Left forelimb (tissue), 1 donor: ENCODE results near the gene GYG2.

Experiments used
- DNase-seq: peaks from one replicate; pipeline ENCODE4 v3.0.0-alpha.2; 2018; ENCODE audit warnings: low spot score

Gene GYG2

DNA sequence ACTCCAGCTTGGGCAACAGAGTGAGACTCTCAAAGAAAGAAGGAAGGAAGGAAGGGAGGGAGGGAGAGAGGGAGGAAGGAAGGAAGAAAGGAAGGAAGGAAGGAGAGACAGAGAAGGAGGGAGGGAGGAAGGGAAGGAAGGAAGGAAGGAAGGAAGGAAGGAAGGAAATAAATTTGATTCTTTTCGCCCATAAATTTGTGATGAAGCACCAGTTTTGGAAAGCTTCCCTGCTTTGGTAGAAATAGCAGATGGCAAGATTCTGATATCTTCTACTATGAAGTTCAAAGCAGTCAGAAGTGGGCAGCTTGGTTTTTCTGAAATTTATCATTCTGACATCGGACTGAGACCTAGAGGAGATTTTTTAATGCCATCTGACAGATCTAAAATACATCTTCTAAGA lies 11.7 kb upstream of the GYG2 start:
- no peak for DNase-seq

DNA sequence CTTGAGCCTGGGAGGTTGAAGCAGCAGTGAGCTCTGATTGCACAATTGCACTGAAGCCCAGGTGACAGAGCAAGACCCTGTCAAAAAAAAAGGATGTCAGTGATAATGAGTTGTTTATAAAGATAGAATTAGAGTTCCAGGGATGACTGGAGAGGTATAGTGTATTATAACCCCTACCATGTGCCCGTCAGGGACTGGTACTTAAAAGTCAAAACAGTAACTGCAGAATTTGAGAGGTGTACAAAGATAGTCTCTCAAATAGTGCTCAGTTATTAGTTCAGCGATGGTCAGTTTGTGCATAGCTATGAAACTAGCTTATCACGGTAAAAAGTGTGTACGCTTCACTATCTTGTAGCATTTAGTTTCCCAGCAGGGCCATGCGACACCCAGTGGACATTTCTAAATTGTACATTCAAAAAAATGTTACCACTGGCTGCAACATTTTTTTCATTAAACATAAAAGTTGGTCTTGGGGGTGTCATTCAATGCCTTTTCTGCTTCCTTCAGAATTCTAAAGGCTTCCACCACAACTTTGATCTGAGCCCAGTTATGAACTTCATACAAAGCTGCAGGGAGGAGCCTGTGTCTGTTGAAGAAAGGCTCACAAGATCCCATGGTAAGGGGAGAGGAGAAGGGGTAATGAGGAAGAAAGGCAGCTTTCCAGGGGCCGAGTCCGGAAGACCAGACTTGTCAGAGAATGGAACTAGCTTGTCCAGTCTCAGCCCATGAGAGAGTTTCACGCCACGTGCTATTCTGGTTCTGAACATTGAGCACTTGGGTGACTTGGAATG lies 9.2 kb upstream of the GYG2 start:
- DNase-seq: no peak

DNA sequence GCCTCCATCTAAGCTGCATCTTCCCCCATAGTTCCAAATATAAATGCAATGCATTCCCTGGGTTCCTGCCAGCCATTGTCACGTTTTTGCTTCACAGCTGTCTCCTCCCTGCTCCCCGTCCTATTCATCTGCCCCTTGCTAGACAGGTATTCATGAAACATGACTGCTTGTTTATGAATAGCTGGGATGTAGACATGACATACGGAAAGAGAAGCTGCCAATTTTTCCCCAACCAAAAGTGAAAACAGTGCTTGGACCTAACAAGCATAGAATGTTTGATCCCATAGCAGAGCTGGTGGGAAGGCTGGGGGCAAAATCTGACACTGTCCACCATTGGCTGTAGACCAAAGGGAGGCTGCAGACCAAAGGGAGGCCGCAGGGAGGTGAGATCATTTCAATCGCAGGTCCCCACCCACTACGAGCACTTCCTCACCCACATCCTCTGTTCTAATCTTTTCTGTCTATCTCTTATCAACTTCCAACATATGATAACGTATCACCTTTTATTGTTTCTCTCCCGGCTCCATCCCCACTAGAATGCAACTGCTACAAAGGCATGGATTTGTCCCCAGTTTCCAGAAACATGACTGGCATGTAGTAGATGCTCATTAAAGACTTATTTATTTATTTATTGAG lies 8.5 kb upstream of the GYG2 start:
- no peak for DNase-seq

DNA sequence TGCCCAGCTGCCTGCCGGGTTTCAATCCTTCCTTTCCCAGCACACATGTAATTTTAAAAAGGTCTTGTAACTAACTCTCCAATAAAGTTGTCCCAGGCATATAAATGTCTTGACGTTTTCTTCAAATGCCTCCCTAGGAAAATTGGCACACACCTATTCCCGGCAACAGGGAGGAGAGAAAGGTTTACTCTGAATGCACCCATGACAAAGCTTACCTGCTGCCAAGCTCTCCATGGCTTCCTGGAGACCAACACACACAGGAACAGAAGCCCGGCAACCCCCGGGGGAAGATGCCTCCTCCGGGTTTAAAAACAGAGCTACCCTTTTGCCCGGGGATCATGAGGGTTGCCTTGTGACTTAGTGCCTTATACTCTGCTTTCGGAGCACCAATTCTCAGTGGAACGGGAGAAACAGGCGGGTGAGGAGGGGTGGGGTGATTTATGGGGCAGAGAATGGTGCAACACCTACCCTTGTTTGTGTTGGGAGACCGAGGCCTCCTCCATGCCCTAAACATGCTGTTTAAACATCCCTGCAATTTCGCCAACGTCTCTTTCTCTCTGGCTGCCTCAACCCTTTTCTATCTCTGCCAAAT lies 4.8 kb upstream of the GYG2 start:
- DNase-seq: no peak

DNA sequence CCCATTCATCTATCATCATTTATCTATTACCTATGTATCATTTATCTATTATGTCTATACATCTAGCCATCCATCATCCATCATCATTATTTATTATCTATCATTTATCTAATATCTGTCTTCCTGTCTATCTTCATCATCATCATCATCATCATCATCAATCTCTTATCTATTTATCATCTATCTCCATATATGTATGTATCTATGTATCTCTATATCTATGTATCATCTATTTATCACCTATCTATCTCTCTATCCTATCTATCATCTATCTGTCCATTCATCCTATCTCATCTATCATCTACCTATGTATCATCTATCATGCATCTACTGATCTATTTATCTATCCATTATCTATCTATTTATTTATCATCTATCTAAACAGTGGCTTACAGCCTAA lies 3.8 kb upstream of the GYG2 start:
- no peak for DNase-seq

DNA sequence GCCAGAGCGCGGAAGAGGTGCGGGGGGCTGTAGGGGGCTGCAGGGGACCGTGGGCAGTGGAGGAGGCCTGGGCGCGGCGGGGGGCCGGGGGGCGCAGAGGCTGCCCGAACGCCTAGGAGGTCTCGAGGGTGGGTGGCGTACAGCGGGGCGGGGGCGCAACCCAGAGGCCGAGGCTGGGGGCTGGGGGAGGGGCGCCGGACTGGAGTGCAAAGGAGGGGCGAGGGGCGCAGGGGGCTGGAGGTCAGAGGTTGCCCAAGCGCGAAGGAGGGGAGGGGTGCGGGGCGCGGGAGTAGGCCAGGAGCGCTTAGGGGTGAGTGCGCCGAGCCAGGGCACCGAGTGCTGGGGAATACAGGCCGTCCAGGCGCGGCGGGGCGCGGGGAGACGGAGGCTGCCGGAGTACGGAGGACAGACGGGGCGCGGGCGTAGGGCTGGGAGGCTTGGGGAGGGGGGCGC lies 255 bp downstream of the GYG2 start:
- DNase-seq: no peak

DNA sequence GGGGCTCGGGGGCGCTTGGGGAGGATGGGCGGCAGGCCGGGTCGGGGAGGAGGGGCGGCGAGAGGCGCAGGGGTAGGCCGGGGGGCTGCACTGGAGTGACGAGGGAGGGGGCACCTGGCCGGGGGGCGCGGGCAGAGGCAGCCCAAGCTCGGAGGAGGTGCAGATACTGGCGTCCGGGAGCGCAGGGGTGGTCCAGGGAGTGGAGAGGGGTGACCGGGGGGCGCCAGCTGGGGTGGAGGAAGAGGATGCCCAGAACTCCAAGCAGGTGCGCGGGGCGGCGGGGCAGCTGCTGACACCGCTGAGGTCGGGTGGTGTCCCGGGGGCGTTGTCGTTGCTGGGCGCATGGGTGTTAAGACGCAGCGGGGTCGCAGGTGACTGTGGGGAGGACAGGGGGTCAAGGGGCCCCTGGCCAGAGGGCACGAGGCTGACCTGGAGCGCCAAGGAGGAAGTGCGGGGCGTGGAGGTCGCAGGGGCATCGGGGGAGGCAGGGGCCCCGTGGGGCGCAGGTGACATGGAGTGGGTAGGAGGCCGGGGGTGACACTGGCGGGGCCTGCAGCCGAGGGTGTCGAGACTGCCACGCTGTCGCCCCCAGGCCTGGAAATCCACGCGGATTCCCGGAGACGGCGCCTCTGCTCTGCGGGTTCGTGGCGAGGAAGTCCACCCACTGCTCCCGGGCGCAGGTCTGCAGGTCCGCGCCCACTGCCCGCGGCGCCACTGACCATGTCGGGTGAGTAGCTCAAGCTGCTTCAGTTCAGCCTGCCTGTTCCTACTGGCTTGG lies 928 bp downstream of the GYG2 start:
- no peak for DNase-seq

DNA sequence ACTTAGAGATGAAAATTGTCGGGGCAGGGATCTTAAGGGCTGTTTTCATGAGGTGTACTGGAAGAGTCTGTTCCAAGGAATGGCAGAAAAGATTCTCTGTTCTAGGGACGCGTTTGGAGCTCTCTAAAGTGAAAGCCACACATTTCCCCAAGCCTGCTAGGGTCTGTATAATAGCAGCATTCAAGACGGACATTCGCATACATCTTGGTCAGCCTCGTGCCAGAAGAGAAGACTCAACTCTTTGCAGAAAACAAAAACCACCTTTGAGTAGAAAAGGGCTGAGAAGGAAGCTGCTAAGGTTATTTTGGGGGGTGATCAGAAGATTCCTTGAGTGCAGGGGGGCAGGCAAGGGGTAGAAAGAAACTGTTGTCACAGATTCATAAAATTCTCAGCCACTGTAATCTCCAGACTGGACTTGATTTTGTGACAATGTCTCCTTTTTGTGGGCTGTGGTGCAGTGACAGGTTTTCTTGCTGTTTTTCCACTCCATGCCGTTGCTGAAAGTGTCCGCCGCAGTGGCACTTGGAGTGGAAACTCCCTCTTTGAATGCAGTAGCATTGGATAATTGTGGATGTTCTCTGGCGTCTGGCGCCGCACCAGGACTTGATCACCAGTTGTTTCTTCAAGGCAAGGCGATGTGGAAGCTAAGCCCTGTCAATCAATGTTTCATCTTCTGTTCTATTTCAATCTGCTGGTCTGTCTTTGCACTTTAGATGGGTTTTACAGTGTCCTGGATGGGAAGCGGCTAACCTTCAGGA lies 2.9 kb downstream of the GYG2 start:
- DNase-seq: no peak

DNA sequence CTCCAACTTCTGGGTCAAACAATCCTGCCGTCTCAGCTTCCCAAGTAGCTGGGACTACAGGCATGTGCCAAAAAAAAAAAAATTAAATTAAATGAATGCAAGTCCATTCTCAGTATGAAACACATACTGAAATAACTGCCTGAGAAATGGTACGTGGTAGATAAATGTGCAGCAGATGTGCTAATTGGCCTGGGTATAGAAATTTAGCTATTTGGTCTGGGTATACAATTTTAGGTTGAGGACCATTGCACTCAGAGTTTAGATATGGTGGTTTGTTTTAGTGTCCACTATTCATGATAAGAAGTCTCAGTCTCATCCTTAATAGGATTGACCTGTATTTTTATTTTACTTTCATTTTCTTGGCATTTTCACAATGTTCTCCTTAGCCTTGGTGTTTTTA lies 9.2 kb downstream of the GYG2 start:
- DNase-seq: no peak

DNA sequence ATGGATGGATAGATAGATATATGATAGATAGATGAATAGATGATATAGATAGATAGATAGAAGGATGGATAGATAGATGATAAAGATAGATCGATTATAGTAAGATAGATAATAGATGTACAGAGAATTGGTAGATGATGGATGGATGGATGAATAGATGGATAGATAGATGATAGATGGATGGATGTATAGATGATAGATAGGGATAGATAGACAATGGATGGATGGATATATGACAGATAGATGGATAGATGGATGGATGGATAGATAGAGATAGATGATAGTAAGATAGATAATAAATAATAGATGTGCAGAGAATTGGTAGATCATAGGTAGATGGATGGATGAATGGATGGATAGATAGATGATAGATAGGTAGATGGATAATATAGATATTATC lies 12.2 kb downstream of the GYG2 start:
- no peak for DNase-seq

DNA sequence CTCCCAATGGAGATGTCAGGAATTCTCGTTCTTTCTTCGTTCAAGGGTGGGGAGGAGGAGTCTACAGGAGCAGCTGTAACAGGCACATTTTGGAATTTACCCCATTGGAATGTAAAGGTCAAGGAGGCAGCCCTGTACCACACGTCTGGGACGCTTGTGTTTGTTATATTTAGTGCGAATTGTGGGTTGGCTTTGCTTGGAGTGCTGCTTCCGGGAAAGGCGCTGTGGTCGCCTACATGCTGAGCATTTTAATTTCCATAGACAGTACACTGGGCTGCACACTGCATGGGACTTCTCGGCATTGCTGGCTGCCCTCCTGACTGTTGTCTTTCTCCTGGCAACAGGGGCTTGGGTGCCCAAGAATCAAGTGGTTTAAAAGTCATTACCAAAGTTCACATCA lies 12.8 kb downstream of the GYG2 start:
- DNase-seq: no peak

DNA sequence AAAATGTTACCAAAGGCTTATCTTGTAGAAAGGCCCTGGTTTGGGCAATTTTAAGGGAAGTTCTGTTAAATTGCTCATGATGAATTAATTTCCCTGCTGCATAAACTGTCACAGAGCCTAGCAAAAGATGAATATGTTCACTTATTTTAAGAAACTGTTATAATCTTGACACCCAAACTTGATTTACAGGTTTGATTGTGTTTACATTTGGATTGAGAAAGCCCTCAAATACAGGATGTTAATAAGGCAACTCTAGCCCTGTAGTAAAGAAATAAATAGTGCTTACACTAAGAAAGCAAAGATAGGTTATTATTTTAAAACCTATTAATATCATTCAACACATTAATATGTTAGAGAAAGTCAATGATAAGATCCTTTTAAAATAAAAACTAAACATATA lies 18.3 kb downstream of the GYG2 start:
- no peak for DNase-seq

DNA sequence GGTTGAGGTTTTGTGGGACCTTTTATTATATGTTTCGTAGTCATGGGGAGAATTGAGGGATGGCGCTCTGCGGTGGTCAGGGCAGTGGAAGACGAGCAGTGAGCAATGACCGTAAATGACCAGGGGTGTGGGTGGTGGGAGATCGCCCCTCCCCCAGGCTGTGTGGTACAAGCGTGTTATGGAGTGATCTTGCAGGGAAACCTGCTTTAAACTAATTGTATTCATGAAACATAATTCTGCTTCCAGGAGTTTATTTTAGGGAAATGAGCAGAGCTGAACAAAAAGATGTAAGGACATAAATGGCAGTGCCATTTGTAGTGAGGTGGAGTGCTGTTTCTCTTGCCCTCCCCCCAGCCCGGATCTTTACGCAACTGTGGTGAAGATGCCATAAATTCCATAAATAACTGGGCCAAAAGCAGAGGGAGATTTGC lies 20.2 kb downstream of the GYG2 start:
- DNase-seq: no peak

DNA sequence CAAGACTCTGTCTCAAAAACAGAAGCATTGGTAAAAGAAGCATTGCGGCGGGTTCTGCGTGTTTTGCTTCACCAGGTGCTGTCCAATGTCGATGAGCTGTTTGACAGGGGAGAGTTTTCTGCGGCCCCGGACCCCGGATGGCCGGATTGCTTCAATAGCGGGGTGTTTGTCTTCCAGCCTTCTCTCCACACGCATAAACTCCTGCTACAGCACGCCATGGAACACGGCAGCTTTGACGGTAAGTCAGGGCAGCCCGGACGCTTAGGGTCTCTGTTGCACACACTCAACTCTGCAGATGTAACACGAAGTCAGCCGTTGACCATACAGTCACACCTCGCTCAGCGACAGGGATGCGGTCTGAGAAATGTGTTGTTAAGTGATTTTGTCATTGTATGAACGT lies 26.2 kb downstream of the GYG2 start:
- no peak for DNase-seq

DNA sequence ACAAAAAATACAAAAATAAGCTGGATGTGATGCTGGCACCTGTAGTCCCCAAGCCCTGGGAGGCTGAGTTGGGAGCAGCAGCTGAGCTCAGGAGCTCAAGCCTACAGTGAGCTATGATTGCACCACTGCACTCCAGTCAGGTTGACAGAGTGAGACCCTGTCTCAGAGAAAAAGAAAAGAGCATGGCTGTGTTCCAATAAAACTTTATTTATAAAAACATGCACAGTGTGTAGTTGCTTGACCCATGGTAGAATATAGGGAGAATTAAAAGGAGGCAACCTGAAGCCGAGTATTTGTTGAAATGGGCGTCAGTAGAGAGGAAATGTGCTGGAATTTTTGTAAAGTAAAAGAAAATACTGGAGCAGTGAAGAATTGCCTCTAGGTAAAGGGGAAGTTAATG lies 27.0 kb downstream of the GYG2 start:
- DNase-seq: no peak

DNA sequence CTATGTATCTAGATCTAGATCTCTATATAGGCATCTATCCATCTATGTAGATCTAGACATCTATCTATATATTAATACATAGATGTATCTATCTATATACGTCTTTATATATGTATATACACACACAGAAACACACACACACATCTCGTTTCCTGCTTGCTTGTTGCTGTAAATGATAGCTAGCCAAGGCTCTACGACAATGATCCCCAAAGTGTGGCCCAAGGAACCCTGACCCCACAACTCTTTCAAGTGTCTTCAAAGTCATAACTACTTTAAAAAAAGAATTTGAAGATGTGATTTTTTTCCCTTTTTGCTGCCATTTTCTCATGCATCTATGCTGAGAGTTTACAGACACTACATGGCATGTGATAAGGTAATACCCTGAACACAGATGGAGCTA lies 28.8 kb downstream of the GYG2 start:
- DNase-seq: no peak

DNA sequence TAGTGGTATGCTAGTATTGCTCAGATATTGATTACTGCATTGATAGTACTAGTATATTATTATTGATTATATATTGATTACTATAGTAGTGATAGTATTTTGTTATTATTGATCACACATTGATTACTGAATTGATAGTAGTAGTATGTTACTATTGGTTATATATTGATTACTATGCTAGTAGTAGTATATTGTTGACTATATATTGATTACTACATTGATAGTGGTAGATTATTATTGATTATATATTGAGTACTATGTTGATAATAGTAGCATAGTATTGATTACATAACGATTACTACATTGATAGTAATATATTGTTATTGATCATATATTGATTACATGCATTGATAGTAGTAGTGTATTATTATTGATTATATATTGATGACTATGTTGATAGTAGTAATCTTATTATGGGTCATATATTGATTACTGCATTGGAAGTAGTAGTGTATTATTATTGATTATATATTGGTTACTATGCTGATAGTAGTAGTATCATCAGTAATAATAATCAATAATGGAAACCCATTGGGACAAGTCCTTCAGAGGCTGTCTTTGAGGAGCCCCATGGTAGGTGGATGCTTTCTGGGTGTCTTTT lies 30.6 kb downstream of the GYG2 start:
- no peak for DNase-seq

DNA sequence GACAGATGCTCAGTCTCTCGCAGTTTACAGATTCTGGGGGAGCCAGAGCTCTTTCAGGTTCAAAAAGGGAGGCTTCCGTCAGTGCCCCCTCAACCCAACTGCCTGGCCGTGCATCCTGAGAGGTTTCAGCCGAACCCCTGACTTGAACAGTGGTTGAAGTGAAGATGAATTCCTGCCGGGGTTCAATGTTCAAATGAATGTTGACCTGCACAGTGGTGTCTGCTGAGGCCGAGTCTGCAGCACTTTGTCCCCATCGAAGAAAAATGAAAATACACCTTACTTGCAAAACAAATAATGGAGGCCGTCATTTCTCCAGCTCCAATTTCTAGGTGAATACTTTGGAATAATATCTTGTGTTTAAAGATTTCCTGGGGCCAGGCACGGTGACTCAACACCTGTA lies 33.7 kb downstream of the GYG2 start:
- no peak for DNase-seq

DNA sequence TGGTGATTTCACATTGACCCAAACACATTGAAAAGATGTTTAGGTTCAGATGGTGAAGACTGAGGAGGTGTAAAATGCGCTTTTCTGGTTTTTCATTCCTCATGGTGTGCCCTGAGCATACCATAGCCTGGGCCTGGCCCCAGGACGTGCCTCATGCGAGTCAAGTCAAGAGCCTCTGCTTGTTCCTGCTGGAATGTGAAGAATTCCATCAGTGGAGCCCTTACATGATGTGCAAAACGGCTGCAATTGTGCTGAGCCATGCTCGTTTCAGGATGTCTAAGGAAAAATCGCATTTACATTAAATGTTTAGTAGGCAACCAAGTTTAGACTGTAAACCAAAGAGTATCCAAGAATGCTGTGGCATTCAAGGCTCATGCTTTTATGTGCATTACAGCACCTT lies 34.9 kb downstream of the GYG2 start:
- no peak for DNase-seq

DNA sequence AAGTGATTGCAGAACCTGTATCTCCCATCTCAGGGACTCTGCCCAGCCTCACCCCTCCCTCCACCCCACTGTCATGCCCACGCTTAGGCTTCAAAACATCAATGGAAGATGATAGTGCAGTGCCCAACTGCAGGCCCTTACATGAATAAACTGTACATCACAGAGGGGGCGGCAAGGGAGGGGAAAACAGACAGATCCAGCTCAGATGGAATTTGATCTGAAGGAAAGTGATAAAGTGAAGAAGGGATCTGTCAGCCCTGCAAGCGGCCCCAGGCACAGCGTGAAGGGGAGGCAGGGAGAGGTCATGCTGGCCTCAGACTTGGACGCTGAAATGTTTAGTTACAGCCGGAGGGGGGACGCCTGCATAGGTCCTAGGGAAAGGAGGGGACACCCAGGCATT lies 38.5 kb downstream of the GYG2 start:
- no peak for DNase-seq

DNA sequence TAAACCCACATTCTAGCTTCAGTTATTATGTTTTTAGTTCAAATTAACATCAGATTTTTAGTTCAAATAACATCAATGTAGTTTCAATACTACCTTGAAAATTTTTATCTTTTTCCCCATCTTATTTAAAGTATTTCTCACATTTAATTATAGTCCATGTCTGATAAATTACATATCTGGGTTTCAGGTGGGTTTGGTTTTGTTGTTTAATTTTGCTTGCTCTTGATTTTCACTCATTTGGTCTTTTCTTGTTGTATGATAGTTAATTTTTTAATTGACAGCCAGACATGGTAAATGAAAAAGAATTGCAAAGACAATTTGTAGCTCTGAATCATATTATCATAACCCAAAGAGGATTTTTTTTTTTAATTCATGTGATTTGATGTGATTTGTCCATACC lies 41.9 kb downstream of the GYG2 start:
- no peak for DNase-seq

DNA sequence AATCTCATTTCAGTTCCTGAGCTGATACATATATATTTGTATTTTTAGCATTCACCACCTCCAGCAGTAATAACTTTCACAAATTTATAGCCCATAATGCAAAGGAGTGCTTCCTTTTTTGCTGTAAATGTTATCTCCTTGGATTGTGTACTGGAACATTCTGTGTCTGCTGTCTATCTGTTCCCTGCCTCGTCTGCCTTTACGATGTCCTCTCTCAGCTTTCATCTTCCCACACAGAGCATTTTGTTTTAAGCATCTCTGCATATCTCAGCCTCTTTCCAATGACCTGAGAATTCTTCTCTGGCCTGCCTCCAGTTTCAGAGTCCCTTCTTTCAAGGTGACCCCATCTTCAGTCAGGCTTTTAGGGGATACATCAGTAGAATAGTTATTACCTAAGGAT lies 43.1 kb downstream of the GYG2 start:
- DNase-seq: no peak
